HG03108 (cell line): ENCODE data around the gene SCN3A.

Experiments used
- ATAC-seq: cut with Tn5 transposase; IDR thresholded peaks from one replicate; pipeline ENCODE4 v1.9.1; 2021; ENCODE audit warnings: moderate library complexity; ENCODE audit not compliant: unreplicated experiment

Gene SCN3A

GRCh38 chr2:165113414-165113813 is 90.4 kb downstream of the SCN3A start:
- ATAC-seq, result no peak

DNA sequence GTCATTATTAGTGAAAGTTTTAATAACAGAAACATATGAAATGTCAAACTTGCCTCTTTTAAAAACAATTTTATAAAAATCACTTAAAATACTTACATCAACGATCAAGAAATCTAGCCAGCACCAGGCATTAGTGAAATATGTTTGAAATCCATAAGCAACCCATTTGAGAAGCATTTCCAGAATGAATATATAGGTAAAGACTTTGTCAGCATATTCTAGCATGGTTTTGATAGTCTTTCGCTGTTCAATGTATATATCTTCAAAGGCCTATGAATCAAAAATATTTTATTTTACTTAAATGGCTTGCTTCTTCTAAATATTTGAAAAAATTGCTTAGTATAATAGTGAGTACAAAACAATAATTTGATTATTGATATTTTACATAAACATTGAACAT is 91.1 kb downstream of the SCN3A start:
- ATAC-seq, result no peak

DNA sequence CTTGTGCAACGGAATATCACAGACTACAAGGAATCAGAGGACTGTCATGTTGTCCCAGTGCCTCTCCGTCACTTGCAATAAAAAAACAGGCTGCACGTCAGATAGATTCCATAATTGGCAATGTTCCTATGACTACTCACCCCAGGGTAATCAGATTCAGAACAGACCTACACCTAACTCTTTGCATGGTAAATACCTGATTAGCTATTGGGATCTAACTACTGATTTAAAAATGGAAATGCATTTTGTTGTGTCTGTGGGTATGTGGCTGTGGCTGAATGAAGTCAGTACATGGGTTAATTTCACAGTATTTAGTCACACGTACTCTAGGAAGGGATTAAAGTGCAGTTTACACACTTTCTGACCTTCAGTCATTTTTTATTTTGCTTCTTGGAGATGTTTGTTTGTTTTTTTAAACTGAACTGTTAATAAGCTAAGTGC is 91.7 kb downstream of the SCN3A start:
- no peak for ATAC-seq

GRCh38 chr2:165110394-165110793 is 93.5 kb downstream of the SCN3A start:
- no peak for ATAC-seq

DNA sequence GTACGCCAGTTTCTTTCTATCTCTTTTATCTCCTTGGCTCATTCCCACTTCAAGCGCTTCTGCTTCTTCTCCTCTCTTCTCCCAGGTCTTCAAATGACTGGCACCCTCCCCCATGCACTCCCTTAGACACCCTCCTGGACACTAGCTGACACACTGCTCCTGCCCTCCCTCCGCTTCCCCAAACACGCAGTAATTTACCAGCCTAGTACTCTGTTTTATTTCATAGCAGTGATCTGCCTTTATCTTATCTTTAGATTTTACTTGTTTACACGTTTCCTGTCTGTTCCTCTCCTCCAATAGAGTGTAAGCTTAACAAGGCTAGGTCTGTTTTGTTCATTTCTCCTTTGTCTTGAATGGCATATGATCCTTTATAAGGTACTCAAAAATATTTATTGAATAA is 93.9 kb downstream of the SCN3A start:
- ATAC-seq, result no peak

- no peak for ATAC-seq
Observed at GRCh38 chr2:165105926-165106325, 97.9 kb downstream of the SCN3A start.

- no peak for ATAC-seq
Observed at GRCh38 chr2:165087933-165088901, 115.6 kb downstream of the SCN3A start.

DNA sequence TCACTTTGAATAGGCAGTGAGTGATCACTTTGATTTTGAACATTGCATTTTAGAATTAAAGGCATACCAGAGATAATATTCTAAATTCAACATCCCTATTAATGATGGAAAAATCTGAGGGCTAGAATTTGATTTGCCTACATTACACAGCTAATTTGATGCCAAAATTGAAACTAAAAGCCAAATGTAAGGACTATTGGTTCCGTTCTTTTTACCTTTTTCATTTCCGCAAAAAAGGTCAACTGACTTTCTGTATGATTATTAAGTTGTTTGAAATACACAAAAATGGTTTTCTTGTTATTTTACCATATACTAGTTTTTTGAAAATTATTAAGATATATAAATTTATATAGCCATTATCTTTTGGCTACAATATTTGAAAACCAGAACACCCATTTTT is 117.5 kb downstream of the SCN3A start:
- ATAC-seq, result no peak

DNA sequence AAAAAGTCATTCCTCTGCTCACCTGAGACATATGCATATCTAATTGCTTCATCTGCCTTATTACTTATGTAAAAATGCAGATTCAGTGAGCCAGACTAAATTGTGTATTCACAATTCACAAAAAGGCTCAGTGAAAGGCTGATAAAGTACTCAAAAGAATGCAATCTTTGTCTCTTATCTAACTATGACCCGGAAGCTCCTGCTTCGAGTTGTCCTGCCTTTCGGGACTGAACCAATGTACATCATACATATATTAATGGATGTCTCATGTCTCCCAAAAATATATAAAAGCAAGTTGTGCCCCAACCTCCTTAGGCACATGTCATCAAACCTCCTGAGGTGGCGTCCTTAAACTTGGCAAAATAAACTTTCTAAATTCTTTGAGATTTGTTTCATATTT is 120.5 kb downstream of the SCN3A start:
- ATAC-seq, result no peak

GRCh38 chr2:165082479-165082878 is 121.4 kb downstream of the SCN3A start:
- no peak for ATAC-seq

- no peak for ATAC-seq
Observed at GRCh38 chr2:165081276-165081675, 122.6 kb downstream of the SCN3A start.

DNA sequence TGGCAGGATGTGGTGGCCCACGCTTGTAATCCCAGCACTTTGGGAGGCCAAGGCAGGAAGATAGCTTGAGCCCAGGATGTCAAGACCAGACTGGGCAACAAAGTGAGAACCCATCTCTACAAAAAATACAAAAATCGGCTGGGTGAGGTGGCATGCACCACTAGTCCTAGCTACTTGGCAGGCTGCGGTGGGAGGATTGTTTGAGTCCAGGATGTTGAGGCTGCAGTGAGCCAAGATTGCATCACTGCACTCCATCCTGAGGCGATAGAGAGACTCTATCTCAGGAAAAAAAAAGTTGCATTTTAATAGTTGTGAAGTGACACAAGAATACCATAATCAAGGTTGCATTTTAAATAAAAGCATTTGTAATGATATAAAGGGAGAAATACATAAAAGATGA is 124.4 kb downstream of the SCN3A start:
- ATAC-seq, result no peak

DNA sequence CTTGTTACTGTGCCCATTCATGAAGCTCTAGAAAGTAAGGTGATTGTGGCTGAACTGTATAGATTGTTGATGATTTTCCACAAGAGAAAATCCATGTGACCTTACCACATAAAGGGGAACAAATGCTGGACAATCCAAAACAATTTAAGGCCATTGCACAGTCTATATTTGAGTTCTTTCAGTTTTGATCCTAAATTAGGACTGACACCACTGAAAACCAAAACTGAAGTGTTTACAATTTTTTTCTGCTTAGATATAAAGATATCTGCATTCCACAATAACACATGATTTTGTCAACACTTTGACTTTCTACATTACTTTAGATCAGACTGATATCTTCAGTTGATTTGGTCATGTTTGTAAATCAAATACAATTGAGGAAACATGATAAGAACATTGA is 124.9 kb downstream of the SCN3A start:
- no peak for ATAC-seq

DNA sequence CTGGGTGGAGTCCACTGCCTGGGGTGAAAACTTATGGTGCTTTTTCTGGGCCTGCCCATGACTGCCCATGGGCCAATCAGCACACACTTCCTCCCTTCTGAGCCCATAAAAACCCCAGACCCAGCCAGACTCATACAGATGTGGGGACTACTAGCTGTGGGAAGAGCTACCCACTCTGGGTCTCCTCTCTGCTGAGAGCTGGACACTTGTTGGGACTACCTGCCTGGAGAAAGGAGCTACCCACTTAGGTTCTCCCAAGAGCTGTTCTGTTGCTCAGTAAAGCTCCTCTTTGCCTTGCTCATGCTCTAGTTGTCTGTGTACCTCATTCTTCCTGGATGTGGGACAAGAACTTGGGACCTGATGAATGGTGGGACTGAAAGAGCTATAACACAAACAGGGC is 129.0 kb downstream of the SCN3A start:
- no peak for ATAC-seq

GRCh38 chr2:165074323-165074722 is 129.5 kb downstream of the SCN3A start:
- no peak for ATAC-seq

DNA sequence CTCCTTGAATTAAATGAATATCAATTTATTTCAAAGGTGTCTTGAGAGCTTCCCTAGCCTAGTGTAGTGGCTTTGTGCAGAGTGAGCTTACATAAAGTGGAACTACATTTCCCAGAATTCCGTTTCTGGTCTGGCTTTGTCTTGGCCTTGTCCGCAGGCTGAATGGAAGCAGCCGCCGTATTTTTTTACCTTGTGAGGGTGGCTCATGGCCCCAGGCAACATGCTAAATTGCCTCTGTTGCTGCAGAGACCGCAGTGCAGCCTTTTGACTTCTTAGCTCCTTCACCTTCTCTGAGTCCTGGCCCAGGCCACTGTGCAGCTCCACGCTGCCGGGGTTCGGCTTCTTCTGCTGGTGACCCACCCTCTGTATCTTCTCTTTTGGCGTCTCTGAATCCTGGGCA is 133.8 kb downstream of the SCN3A start:
- ATAC-seq, result no peak

DNA sequence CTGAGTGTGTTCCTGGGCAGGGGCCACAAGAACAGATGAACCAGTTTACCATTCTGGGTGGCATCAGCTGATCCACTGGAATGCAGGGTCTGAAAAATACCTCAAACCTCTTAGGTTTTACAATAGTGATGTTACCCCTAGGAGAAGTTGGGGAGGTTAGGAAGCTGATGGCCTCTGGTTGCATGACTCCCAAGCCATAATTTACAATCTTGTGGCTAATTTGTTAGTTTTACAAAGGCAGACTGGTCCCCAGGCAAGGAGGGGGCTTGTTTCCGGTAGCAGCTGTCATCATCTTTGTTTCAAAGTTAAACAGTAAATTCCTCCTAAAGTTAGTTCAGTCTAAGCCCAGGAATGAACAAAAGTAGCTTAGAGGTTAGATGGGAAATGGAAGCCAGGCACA is 134.7 kb downstream of the SCN3A start:
- no peak for ATAC-seq

DNA sequence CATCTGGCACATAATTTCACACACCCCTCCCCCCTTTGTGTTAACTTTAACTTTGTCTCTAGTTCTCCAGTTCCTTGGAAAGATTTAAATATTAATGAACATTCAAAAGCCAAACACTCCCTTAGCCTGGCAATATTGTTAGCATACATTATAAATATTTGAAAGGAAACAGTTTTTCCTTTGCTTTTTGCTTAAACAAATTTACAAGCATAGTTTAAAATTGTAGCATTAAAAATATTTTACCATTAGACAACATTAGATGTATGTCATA is 135.4 kb downstream of the SCN3A start:
- no peak for ATAC-seq

GRCh38 chr2:165067643-165068486 is 136.0 kb downstream of the SCN3A start:
- no peak for ATAC-seq

DNA sequence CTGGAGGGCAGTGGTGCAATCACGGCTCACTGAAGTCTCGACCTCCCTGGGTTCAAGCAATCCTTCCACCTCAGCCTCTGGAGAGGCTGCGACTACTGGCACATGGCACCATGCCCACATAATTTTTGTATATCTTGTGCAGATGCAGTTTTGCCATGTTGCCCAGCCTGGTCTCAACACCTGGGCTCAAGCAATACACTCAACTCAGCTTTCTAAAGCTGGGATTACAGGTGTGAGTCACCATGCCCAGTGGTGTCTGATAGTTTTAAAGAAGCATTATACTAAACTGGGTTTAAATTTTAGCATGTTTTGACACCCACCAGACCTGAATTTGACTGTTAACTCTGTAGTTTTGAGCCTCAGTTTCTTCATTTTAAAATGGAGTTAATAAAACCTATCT is 139.1 kb downstream of the SCN3A start:
- no peak for ATAC-seq

DNA sequence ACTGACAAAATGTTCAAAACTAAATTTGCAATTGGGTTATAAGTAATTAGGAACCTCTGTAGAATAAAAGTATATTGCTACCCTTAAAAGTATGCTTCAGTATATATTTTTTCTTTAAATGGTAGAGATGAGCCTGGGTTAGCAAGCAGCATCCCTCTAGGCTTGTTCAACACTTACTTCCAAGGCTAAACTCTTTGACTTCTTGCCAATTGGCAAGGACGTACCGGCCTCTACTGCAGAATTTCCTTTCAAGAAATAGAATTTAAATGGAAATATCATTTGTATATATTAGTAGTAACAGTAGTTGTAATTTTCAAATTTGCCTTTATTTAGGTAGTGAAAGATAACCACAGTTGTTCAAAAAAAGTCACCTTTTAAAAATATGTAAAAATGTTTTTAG is 143.4 kb downstream of the SCN3A start:
- ATAC-seq, result no peak
